ENCODE data around the gene TESK1. TPM values are rescaled to one million over a fixed set of nuclear protein-coding genes. Genes with fewer than 3 reads are reported as not detected.
"Not testable (repeated sequence)": the region's sequence is repeated elsewhere in the genome, so short reads cannot be mapped to it uniquely, and the experiment has no call there.

TESK1 gene
- total RNA-seq, 2 experiments from 2014 or later: 27.9 to 37.1 TPM

GRCh38 chr9:35566417-35566816, 38.6 kb upstream of the TESK1 start:
- H3K36me3 Mint-ChIP-seq: peaks cover 14% of the 10 kb centered on the region
- no peak overlapping the region for H3K4me3 Mint-ChIP-seq
- peaks cover 36% of the 10 kb centered on the region for H3K4me1 Mint-ChIP-seq
- H3K9me3 Mint-ChIP-seq (ENCODE audit: low read depth): peaks cover 4% of the 10 kb centered on the region
- CTCF ChIA-PET: interaction anchor here (1.4 kb wide), 1 partner anchor 13 kb away, joined by 4 read pairs; no protein-coding TSS in a partner anchor
- H3K27me3 Mint-ChIP-seq: no peaks in the 10 kb centered on the region
- no peak overlapping the region for H3K27ac Mint-ChIP-seq
- DNase-seq: no peak
- ATAC-seq: no peak

GRCh38 chr9:35568196-35568595, 36.9 kb upstream of the TESK1 start:
- ATAC-seq: no peak
- H3K9me3 Mint-ChIP-seq (ENCODE audit: low read depth): peaks cover 4% of the 10 kb centered on the region
- peaks cover 41% of the 10 kb centered on the region for H3K4me1 Mint-ChIP-seq
- H3K27me3 Mint-ChIP-seq: no peaks in the 10 kb centered on the region
- CTCF ChIA-PET: interaction anchor here (1.3 kb wide), 1 partner anchor 36 kb away, joined by 3 read pairs; no protein-coding TSS in a partner anchor
- peaks cover 16% of the 10 kb centered on the region for H3K36me3 Mint-ChIP-seq
- H3K27ac Mint-ChIP-seq: no peak overlapping the region
- no peak for DNase-seq
- H3K4me3 Mint-ChIP-seq: no peak overlapping the region

- H3K27ac Mint-ChIP-seq: peak overlapping the region; percentile 29
- DNase-seq: no peak
Measured at GRCh38 chr9:35569206-35569605, 35.9 kb upstream of the TESK1 start.

GRCh38 chr9:35570709-35571504, 34.2 kb upstream of the TESK1 start:
- CTCF ChIA-PET: interaction anchor here (0.8 to 3.0 kb wide), 9 partner anchors 11 to 454 kb away, joined by 3 to 24 read pairs (median 3); no protein-coding TSS in a partner anchor
- H3K27ac Mint-ChIP-seq: peak overlapping the region; percentile 90
- peaks cover 4% of the 10 kb centered on the region for H3K9me3 Mint-ChIP-seq (ENCODE audit: low read depth)
- H3K4me1 Mint-ChIP-seq: peaks cover 38% of the 10 kb centered on the region
- ATAC-seq (peak; percentile 92), DNase-seq (peak; percentile 81)
- H3K4me3 Mint-ChIP-seq: peak overlapping the region; percentile 4
- H3K36me3 Mint-ChIP-seq: peaks cover 16% of the 10 kb centered on the region
- no peaks in the 10 kb centered on the region for H3K27me3 Mint-ChIP-seq

More at GRCh38 chr9:35569206-35569605, 35.9 kb upstream of the TESK1 start:
- Mint-ChIP-seq H3K4me1 (peaks cover 40% of the 10 kb centered on the region), H3K27me3 (no peaks in the 10 kb centered on the region), H3K9me3 (ENCODE audit: low read depth) (peaks cover 4% of the 10 kb centered on the region), H3K36me3 (peaks cover 16% of the 10 kb centered on the region), H3K4me3 (no peak overlapping the region)
- CTCF ChIA-PET: interaction anchor here (1.3 to 3.0 kb wide), 2 partner anchors 16 to 35 kb away, joined by 3 to 24 read pairs; no protein-coding TSS in a partner anchor
- ATAC-seq: no peak

- Mint-ChIP-seq H3K4me3 (no peak overlapping the region), H3K4me1 (peaks cover 24% of the 10 kb centered on the region), H3K27ac (no peak overlapping the region), H3K36me3 (peaks cover 11% of the 10 kb centered on the region), H3K27me3 (no peaks in the 10 kb centered on the region), H3K9me3 (ENCODE audit: low read depth) (peaks cover 10% of the 10 kb centered on the region)
- ATAC-seq: no peak
- no peak for DNase-seq
- CTCF ChIA-PET: interaction anchor here (1.7 kb wide), 1 partner anchor 25 kb away, joined by 3 read pairs; no protein-coding TSS in a partner anchor
Measured at GRCh38 chr9:35574578-35575122, 30.4 kb upstream of the TESK1 start.

GRCh38 chr9:35575478-35575877, 29.6 kb upstream of the TESK1 start:
- H3K9me3 Mint-ChIP-seq (ENCODE audit: low read depth): peaks cover 12% of the 10 kb centered on the region
- DNase-seq (no peak), ATAC-seq (no peak)
- no peak overlapping the region for H3K4me3 Mint-ChIP-seq
- peaks cover 13% of the 10 kb centered on the region for H3K36me3 Mint-ChIP-seq
- no peak overlapping the region for H3K27ac Mint-ChIP-seq
- peaks cover 18% of the 10 kb centered on the region for H3K4me1 Mint-ChIP-seq
- no peaks in the 10 kb centered on the region for H3K27me3 Mint-ChIP-seq
- CTCF ChIA-PET: no interaction called here

GRCh38 chr9:35577486-35577885, 27.6 kb upstream of the TESK1 start:
- DNase-seq: no peak
- CTCF ChIA-PET: interaction anchor here (0.6 to 1.4 kb wide), 2 partner anchors 24 to 26 kb away, joined by 3 to 7 read pairs; no protein-coding TSS in a partner anchor
- Mint-ChIP-seq H3K4me3 (no peak overlapping the region), H3K36me3 (peaks cover 21% of the 10 kb centered on the region), H3K27me3 (no peaks in the 10 kb centered on the region), H3K9me3 (ENCODE audit: low read depth) (peaks cover 17% of the 10 kb centered on the region), H3K4me1 (peaks cover 6% of the 10 kb centered on the region), H3K27ac (no peak overlapping the region)
- ATAC-seq: no peak

- no peaks in the 10 kb centered on the region for H3K27me3 Mint-ChIP-seq
- CTCF ChIA-PET: no interaction called here
- H3K27ac Mint-ChIP-seq: no peak overlapping the region
Measured at GRCh38 chr9:35579130-35579529, 25.9 kb upstream of the TESK1 start.

GRCh38 chr9:35579659-35580227, 25.3 kb upstream of the TESK1 start:
- H3K4me3 Mint-ChIP-seq, H3K4me1 Mint-ChIP-seq, H3K27me3 Mint-ChIP-seq, ATAC-seq, H3K27ac Mint-ChIP-seq, DNase-seq, CTCF ChIA-PET: not testable (repeated sequence)
- H3K36me3 Mint-ChIP-seq: peaks cover 20% of the 10 kb centered on the region
- H3K9me3 Mint-ChIP-seq (ENCODE audit: low read depth): peaks cover 17% of the 10 kb centered on the region

More at GRCh38 chr9:35579130-35579529, 25.9 kb upstream of the TESK1 start:
- Mint-ChIP-seq H3K4me3 (no peak overlapping the region), H3K9me3 (ENCODE audit: low read depth) (peaks cover 17% of the 10 kb centered on the region), H3K4me1 (peaks cover 5% of the 10 kb centered on the region), H3K36me3 (peaks cover 20% of the 10 kb centered on the region)
- no peak for DNase-seq
- peak; percentile 42 for ATAC-seq

GRCh38 chr9:35583521-35583920, 21.5 kb upstream of the TESK1 start:
- peaks cover 20% of the 10 kb centered on the region for H3K9me3 Mint-ChIP-seq (ENCODE audit: low read depth)
- ATAC-seq, CTCF ChIA-PET: not testable (repeated sequence)

GRCh38 chr9:35584681-35585080, 20.4 kb upstream of the TESK1 start:
- ATAC-seq, H3K27ac Mint-ChIP-seq, DNase-seq, H3K27me3 Mint-ChIP-seq, H3K4me1 Mint-ChIP-seq, H3K4me3 Mint-ChIP-seq, CTCF ChIA-PET: not testable (repeated sequence)
- peaks cover 27% of the 10 kb centered on the region for H3K36me3 Mint-ChIP-seq
- H3K9me3 Mint-ChIP-seq (ENCODE audit: low read depth): peaks cover 13% of the 10 kb centered on the region

More at GRCh38 chr9:35583521-35583920, 21.5 kb upstream of the TESK1 start:
- Mint-ChIP-seq H3K4me1 (peaks cover 12% of the 10 kb centered on the region), H3K36me3 (peaks cover 32% of the 10 kb centered on the region)
- H3K27me3 Mint-ChIP-seq, DNase-seq, H3K27ac Mint-ChIP-seq, H3K4me3 Mint-ChIP-seq: not testable (repeated sequence)

GRCh38 chr9:35588506-35588905, 16.6 kb upstream of the TESK1 start:
- ATAC-seq, DNase-seq, H3K4me1 Mint-ChIP-seq, H3K27me3 Mint-ChIP-seq, H3K27ac Mint-ChIP-seq, H3K4me3 Mint-ChIP-seq: not testable (repeated sequence)
- CTCF ChIA-PET: interaction anchor here (0.8 kb wide), 1 partner anchor 108 kb away, joined by 3 read pairs; no protein-coding TSS in a partner anchor
- Mint-ChIP-seq H3K9me3 (ENCODE audit: low read depth) (peaks cover 14% of the 10 kb centered on the region), H3K36me3 (peaks cover 24% of the 10 kb centered on the region)

GRCh38 chr9:35593581-35593980, 11.5 kb upstream of the TESK1 start:
- no peak for ATAC-seq
- Mint-ChIP-seq H3K4me1 (no peaks in the 10 kb centered on the region), H3K9me3 (ENCODE audit: low read depth) (peaks cover 11% of the 10 kb centered on the region), H3K36me3 (peaks cover 20% of the 10 kb centered on the region), H3K4me3 (no peak overlapping the region), H3K27me3 (no peaks in the 10 kb centered on the region), H3K27ac (no peak overlapping the region)
- CTCF ChIA-PET: interaction anchor here (0.9 kb wide), 1 partner anchor 10 kb away, joined by 3 read pairs; no protein-coding TSS in a partner anchor
- no peak for DNase-seq

Data from activated CD8-positive, alpha-beta memory T cell treated with anti-CD3 and anti-CD28 coated beads, Interleukin-2, amount 10 ng/mL, durations not matched to agents 7 days and 5 days (primary cell).